K562 (cell line): ENCODE results near the gene TEX54. TPM values are rescaled to one million over a fixed set of nuclear protein-coding genes. Genes with fewer than 3 reads are reported as not detected.
"Not testable (repeated sequence)": the region's sequence is repeated elsewhere in the genome, so short reads cannot be mapped to it uniquely, and the experiment has no call there.

ENCODE experiments used
- ATAC-seq: fragments of 200-7000 bp; cut with Tn5 transposase; 3 replicates; pipeline ENCODE4 v1.9.1; 2020; ENCODE audit warnings: moderate library complexity
- BruUV-seq: library from RNA; stranded (reverse); fragments of 400-500 nt; replicated peaks from 2 replicates; lab custom pipeline; 2021; lab: Mats Ljungman, UMichigan
- CTCF ChIA-PET: fragments of 300-600 bp; formaldehyde crosslinking; extraction: SDS; loops from one replicate; lab custom pipeline; 2021; ENCODE audit warnings: low intra/inter-chr PET ratio; lab: Yijun Ruan, JAX
- POLR2A ChIA-PET: fragments of 300-600, 350-650 bp; sonication (Branson Sonifier 250); formaldehyde crosslinking; extraction: SDS; loops from one replicate; lab custom pipeline; 2021; ENCODE audit warnings: antibody characterized with exemption, inconsistent platforms; lab: Yijun Ruan, JAX
- DNase-seq, 4 experiments: peaks; one replicate each; pipeline versions ENCODE4 v3.0.0 to v3.0.0-alpha.2; 2011 to 2018; ENCODE audit warnings: low spot score in 3 of 4, mixed read lengths in 3 of 4; ENCODE audit errors: extremely low read depth in 1 of 4
- FAIRE-seq: peaks from 2 replicates; lab custom pipeline; 2011; peaks lifted over from hg19 to GRCh38; lab: Jason Lieb, UNC
- H2AFZ ChIP-seq: 2 replicates; pipeline ENCODE4 v1.6.0; 2011; ENCODE audit warnings: low read depth, low read length, control low read depth, inconsistent platforms
- H3K27ac ChIP-seq: fragments of 200-600 bp; 3 replicates; pipeline ENCODE4 v1.8.0; 2011; ENCODE audit warnings: low read depth, mild to moderate bottlenecking, control low read depth, inconsistent platforms, low read length, moderate library complexity, mixed read lengths; ENCODE audit errors: extremely low read depth
- H3K27me3 ChIP-seq, 2 experiments: fragments of 300-600 bp in 1 of 2; 2 replicates in 1 of 2; 3 replicates in 1 of 2; pipeline versions ENCODE4 v1.6.0 to v1.8.0; 2011; ENCODE audit warnings: inconsistent platforms in 2 of 2, low read length in 2 of 2, mild to moderate bottlenecking in 1 of 2, mixed read lengths in 1 of 2, moderate library complexity in 1 of 2; ENCODE audit not compliant: control insufficient read depth in 2 of 2, insufficient read depth in 2 of 2
- H3K36me3 ChIP-seq: fragments of 300-600 bp; 3 replicates; pipeline ENCODE4 v1.8.0; 2011; ENCODE audit warnings: mild to moderate bottlenecking, low read length, inconsistent platforms; ENCODE audit not compliant: control insufficient read depth, insufficient read depth
- H3K4me1 ChIP-seq, 2 experiments: fragments of 200-600 bp in 1 of 2; replicated peaks in 1 of 2; 2 replicates in 1 of 2; 3 replicates in 1 of 2; pipeline versions ENCODE4 v1.5.1 to v1.8.0; 2011; ENCODE audit warnings: inconsistent platforms in 2 of 2, low read length in 2 of 2, mild to moderate bottlenecking in 1 of 2, mixed read lengths in 1 of 2, moderate library complexity in 1 of 2; ENCODE audit not compliant: control insufficient read depth in 2 of 2, insufficient read depth in 2 of 2
- H3K4me2 ChIP-seq: 2 replicates; pipeline ENCODE4 v1.6.1; 2011; ENCODE audit warnings: low read length, control low read depth, inconsistent platforms, mixed read lengths; ENCODE audit not compliant: insufficient read depth
- H3K4me3 ChIP-seq: fragments of 200-600 bp; sonication (generic), shearing (Covaris generic); 2 replicates; pipeline ENCODE4 v1.5.1; 2016; ENCODE audit warnings: control low read depth, inconsistent platforms
- H3K79me2 ChIP-seq: fragments of 200-600 bp; 3 replicates; pipeline ENCODE4 v1.8.0; 2011; ENCODE audit warnings: low read length, inconsistent platforms; ENCODE audit not compliant: control insufficient read depth, insufficient read depth
- H3K9ac ChIP-seq, 2 experiments: 2 replicates each; pipeline versions ENCODE4 v1.6.0 to v1.6.1; 2011; ENCODE audit warnings: low read depth in 2 of 2, low read length in 2 of 2, control low read depth in 1 of 2, inconsistent platforms in 1 of 2, mild to moderate bottlenecking in 1 of 2, mixed read lengths in 1 of 2; ENCODE audit not compliant: insufficient read depth in 1 of 2
- H3K9me1 ChIP-seq: one replicate; pipeline ENCODE4 v1.6.0; 2011; ENCODE audit warnings: inconsistent platforms, mild to moderate bottlenecking, low read length, moderate library complexity; ENCODE audit not compliant: control insufficient read depth, insufficient read depth
- H3K9me3 ChIP-seq: replicated peaks from 2 replicates; pipeline ENCODE4 v1.5.1; 2011; ENCODE audit warnings: low read depth, low read length, inconsistent platforms; ENCODE audit not compliant: control insufficient read depth, insufficient read depth
- H4K20me1 ChIP-seq: replicated peaks from 2 replicates; pipeline ENCODE4 v1.6.1; 2011; ENCODE audit warnings: low read length, inconsistent platforms, mixed read lengths; ENCODE audit not compliant: control insufficient read depth, insufficient read depth
- ATF4 ChIP-seq: fragments of 450-650 bp; formaldehyde crosslinking; IDR thresholded peaks from 2 replicates; pipeline ENCODE4 v1.4.0; 2022; ENCODE audit warnings: mild to moderate bottlenecking, moderate library complexity
- C11orf30 ChIP-seq: fragments of 450-650 bp; IDR thresholded peaks from 2 replicates; pipeline ENCODE4 v1.6.1; 2016; ENCODE audit warnings: low read depth, mild to moderate bottlenecking
- COPS2 ChIP-seq: fragments of 450-650 bp; conservative IDR thresholded peaks from 2 replicates; pipeline ENCODE4 v1.6.1; 2016; ENCODE audit warnings: mild to moderate bottlenecking, moderate library complexity
- E2F8 ChIP-seq: fragments of 450-650 bp; IDR thresholded peaks from 2 replicates; pipeline ENCODE4 v1.7.1; 2018; ENCODE audit warnings: mild to moderate bottlenecking, low read depth; ENCODE audit not compliant: partially characterized antibody
- TCF7L2 ChIP-seq: fragments of 150-350 bp; IDR thresholded peaks from 2 replicates; pipeline ENCODE4 v1.6.1; 2016; ENCODE audit warnings: low read depth, mild to moderate bottlenecking, low read length, moderate library complexity
- ZBTB17 ChIP-seq: fragments of 450-650 bp; formaldehyde crosslinking; IDR thresholded peaks from 2 replicates; pipeline ENCODE4 v1.4.0; 2020; ENCODE audit warnings: mild to moderate bottlenecking
- ZBTB9 ChIP-seq: fragments of 450-650 bp; formaldehyde crosslinking; IDR thresholded peaks from 2 replicates; pipeline ENCODE4 v1.4.0; 2020; ENCODE audit warnings: mild to moderate bottlenecking, moderate library complexity
- ZNF512 ChIP-seq: IDR thresholded peaks from 2 replicates; pipeline ENCODE4 v1.6.1; 2016; ENCODE audit warnings: missing genetic modification characterization, missing compliant biosample characterization
- ZNF717 ChIP-seq: fragments of 250-450 bp; sonication (Bioruptor Pico); IDR thresholded peaks from 2 replicates; pipeline ENCODE4 v1.5.0; 2021
- whole genome bisulfite sequencing: fragments of 100-300 bp; shearing (Covaris generic); methylation state at CpG from one replicate; pipeline ENCODE4 v1.1.6; 2016; ENCODE audit warnings: low coverage, mixed read lengths; ENCODE audit not compliant: insufficient coverage; ENCODE audit errors: missing lambda C conversion rate; 5-methylcytosine and 5-hydroxymethylcytosine counted together
- in situ Hi-C: fragments of 300-500 bp; cut with MboI; formaldehyde crosslinking; loops from 4 replicates; pipeline ENCODE4 v1.15.0; 2018; ENCODE audit warnings: inconsistent platforms, mixed read lengths
- intact Hi-C: fragments of 100-400 bp; cut with micrococcal nuclease; formaldehyde crosslinking; loops from 2 replicates; pipeline ENCODE4 v1.14.2; 2022
- polyA plus RNA-seq, 8 experiments: library from polyadenylated mRNA; depleted of rRNA in 4 of 8; stranded (reverse) in 5 of 8; unstranded in 3 of 8; fragments of >200 nt; fragmentation: Nextera tagmentation in 2 of 8; fragmentation: Illumina TruSeq in 1 of 8; extraction: Ambion mirVana in 2 of 8; extraction: Trizol in 1 of 8; gene quantifications; 2 replicates each; pipeline versions ENCODE4 v1.2.1 to v1.2.3, GENCODE V29; 2011 to 2014; ENCODE audit warnings: inconsistent platforms in 1 of 8, missing spikeins in 1 of 8
- total RNA-seq, 7 experiments: library from RNA; depleted of rRNA in 6 of 7; stranded (reverse); fragments of >200 nt in 6 of 7; fragmentation: Illumina TruSeq in 2 of 7; extraction: Trizol in 2 of 7; gene quantifications; 2 replicates each; pipeline versions ENCODE4 v1.2.1 to v1.2.3, GENCODE V29; 2011 to 2021; ENCODE audit warnings: low replicate concordance in 1 of 7

Gene TEX54
- total and polyA plus RNA-seq, 9 of the 15 experiments (the other 6 are each of a cell fraction or from before 2014, with no cell fraction given) = not detected

GRCh38 chr11:62830904-62831519 is 1.6 kb downstream of the TEX54 start (continued):
- TF ChIP-seq ATF4 (CRISPR knock-in tag) = no peak
- TF ChIP-seq ZNF512 (tag) = no peak
- no peak for TF ChIP-seq C11orf30
- no peak for TF ChIP-seq TCF7L2
- no peak for TF ChIP-seq ZNF717 (CRISPR knock-in tag)
- no peak for TF ChIP-seq ZBTB17
- TF ChIP-seq E2F8 = no peak
- no peak for TF ChIP-seq ZBTB9 (CRISPR knock-in tag)
- TF ChIP-seq COPS2 = no peak

GRCh38 chr11:62828130-62828529 is 4.5 kb downstream of the TEX54 start:
- POLR2A ChIA-PET = interaction anchor here (0.7 to 4.9 kb wide), 7 partner anchors 8 to 55 kb away, joined by 3 to 70 read pairs (median 11); partner anchors contain the start of gene WDR74
- H3K9me1 ChIP-seq, intact Hi-C loops, H3K4me2 ChIP-seq, H2AFZ ChIP-seq, ATAC-seq, H3K27ac ChIP-seq, H3K27me3 ChIP-seq, in situ Hi-C loops, DNase-seq, H3K4me3 ChIP-seq, FAIRE-seq, H3K9me3 ChIP-seq, H3K9ac ChIP-seq, H4K20me1 ChIP-seq, CTCF ChIA-PET, BruUV-seq: not testable (repeated sequence)
- WGBS = 93% methylated on average over 8 of the region's 8 CpGs
- H3K79me2 ChIP-seq = peaks cover 37% of the 10 kb centered on the region
- H3K36me3 ChIP-seq = peaks cover 60% of the 10 kb centered on the region
- H3K4me1 ChIP-seq = peaks cover 7 to 12% of the 10 kb centered on the region in 2 experiments; a peak in 4 of 5 replicates
